Activated CD4-positive, CD25-positive, alpha-beta regulatory T cell (primary cell): ENCODE measurements around the gene RERE.
A peak's percentile ranks its signal among the peaks of the same experiment; 100 is the strongest.
"Not testable (repeated sequence)": the region's sequence is repeated elsewhere in the genome, so short reads cannot be mapped to it uniquely, and the experiment has no call there.

Source experiments
- DNase-seq, 4 experiments: peaks; one replicate each; lab custom pipeline; 2025; lab: John Stamatoyannopoulos, UW

The RERE gene

GRCh38 chr1:8633741-8634501 is 183.5 kb downstream of the RERE start:
- DNase-seq, result no peak

GRCh38 chr1:8632102-8632501 is 185.3 kb downstream of the RERE start:
- no peak for DNase-seq

DNA sequence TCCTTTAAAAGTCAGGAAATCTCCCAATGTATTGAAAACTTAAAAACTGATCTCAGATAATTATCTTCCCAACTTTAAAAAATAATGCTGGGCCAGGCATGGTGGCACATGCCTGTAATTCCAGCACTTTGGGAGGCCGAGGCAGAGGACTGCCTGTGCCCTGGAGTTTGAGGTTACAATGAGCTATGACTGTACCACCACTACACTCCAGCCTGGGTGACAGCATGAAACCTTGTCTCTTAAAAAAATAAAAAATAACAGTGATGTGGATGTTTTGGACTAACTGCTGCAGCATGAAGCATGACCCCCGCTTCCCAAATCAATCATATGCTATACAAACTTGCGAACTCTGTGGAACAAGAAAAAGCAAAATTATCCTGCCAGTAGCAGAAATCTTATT is 186.3 kb downstream of the RERE start:
- DNase-seq, result no peak

- no peak for DNase-seq
These were observed 188.0 kb downstream of the RERE start for GRCh38 chr1:8629241-8630091.

DNA sequence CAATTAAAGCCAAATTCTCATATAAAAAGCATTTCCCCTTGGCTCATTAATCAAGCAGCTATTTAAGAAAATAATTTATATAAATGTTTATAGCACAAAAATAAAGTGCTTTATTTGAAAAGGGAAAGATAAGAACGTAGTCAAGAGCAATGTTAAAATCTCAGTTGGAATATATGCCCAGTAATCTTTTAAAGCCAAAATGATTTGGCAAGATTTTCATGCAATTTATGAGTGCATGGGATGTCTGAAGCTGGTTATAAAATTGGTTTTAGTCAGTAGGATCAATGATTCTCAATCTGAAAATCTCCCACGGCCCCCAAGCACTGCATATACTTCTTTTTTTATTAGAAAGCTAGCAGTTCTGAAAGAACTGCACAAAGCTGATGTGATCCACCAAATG is 188.8 kb downstream of the RERE start:
- no peak for DNase-seq

GRCh38 chr1:8627728-8628127 is 189.7 kb downstream of the RERE start:
- no peak for DNase-seq

DNA sequence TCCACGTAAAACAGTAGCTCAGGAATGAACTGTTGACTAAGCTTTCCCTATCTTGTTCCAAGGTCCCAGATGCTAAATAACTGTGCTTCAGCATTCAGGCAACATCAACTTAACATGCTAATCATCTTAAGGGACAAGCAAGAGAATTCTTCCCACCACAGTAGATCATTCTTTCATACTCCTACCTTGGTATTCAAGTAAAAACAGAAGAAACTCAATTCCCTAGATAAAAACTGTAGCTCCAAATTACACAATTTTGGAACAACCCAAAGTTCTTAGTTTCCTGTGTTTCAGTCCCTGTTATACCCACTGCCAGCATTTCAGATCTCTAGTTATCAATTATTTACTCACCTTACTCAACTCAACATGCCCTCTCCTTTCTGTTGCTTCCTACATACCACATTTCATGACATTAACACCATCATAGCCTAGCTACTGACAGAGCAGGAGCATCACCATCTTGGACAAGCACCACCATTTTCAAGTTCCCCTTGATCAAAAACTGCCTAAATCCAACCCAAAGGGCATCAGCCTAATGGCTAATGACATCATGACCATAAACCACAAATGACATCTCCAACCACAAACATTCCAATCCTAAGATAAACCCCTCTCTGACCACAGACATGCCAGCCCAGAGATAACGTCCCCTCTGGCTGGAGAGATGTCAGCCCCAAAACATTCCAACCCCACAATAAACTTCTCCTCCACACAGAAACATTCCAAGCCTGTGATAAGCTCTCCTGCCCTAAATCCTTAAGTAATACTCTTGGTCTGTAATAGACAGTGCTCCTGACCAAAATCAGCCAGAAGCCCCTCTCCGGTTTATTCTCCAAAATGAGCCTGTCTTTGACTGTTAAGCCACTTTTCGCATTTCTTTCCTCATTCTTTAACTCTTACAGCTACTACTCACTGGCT is 191.2 kb downstream of the RERE start:
- no peak for DNase-seq

DNA sequence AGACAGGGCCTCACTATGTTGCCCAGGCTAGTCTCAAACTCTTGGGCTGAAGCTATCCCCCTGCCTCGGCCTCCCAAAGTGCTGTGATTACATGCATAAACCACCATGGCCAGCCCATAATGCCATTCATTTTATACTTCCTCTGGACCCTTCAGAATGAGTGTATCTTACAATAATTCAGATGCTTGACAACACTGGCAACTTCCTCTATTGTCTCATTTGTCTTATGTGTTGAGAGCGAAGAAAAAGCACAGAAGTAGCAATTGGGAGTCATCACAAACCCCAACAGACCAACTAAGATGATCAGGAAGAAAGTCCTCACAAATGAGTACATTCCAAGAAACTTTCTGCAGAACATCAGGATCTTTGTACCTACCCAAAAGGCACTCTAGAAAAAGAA is 191.9 kb downstream of the RERE start:
- DNase-seq, result no peak

DNA sequence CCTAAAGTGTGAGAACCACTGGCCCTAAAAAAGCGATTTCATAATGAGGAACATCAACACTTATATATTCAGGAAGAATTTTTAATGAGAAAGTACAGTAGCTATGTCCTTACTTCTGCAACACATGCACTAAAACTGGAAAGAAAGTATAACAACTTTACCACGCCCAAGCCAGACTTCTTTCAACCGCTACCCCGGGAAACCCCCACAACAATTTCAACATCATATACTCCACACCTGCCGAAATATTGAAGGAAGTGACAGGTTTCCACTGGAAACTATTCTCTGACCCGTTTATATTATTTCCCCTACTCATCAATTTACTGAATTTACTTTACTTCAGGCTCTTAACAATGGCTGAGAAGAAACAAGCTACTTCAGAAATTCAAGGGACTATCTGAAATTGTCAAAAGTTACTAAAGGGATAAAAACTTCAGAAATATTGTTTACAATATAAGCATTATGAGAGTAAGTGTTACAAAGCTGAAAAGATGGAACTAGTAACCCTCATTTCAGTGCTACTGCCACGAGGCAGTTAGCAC is 193.7 kb downstream of the RERE start:
- DNase-seq, result not testable (repeated sequence)

- DNase-seq, result not testable (repeated sequence)
These were observed 195.6 kb downstream of the RERE start for GRCh38 chr1:8621785-8622348.

- not testable (repeated sequence) for DNase-seq
These were observed 196.3 kb downstream of the RERE start for GRCh38 chr1:8621034-8621582.

GRCh38 chr1:8619917-8620502 is 197.4 kb downstream of the RERE start:
- not testable (repeated sequence) for DNase-seq

GRCh38 chr1:8619419-8619818 is 198.0 kb downstream of the RERE start:
- DNase-seq, result not testable (repeated sequence)

GRCh38 chr1:8616791-8617190 is 200.6 kb downstream of the RERE start:
- not testable (repeated sequence) for DNase-seq

DNA sequence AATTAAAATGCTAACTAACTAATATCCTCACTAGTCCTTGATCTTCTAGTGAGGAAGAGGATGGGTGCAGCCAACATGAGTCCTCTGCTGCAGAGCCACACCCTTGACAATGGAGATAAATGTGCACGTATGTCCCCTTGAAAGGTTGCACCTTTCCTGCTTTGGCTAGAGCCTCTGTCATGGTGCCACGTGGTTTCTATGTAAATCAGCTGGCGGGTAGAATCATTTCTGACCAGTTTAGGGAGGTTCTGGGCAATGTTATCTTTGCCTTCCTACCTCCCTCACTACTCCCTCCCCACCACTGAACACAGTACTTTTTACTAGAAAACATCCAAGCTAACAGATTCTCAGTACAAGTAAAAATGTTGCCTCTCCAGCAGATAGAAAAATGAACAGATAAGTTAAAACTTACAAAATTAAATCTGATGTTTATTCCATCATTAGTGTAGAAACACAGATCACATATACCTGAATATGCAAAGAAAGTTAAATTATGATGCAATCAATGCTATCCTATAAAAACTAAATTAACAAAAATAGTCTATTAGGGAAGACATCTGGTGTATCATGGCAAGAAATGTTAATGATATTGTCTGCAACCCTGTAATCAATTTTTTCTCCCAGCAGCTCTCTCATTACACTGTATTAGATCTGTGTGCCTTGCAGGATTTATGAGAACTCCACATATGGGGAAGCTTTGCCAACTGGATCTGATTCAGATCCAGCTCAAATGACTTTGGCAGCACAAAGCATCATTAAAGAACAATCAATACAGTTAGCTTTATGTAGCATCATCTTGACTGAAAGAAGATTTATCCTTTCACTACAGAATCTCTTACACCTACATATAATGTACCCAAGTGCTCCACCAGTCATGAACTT is 205.6 kb downstream of the RERE start:
- DNase-seq, result not testable (repeated sequence)

- no peak for DNase-seq
These were observed 209.5 kb downstream of the RERE start for GRCh38 chr1:8607906-8608305.

GRCh38 chr1:8604041-8604945 is 213.1 kb downstream of the RERE start:
- peak in 1 of 4 experiments; percentile 2 for DNase-seq

GRCh38 chr1:8603220-8603616 is 214.2 kb downstream of the RERE start:
- no peak for DNase-seq
